ENCODE results near the gene KRAS.
"Not testable (repeated sequence)": the region's sequence is repeated elsewhere in the genome, so short reads cannot be mapped to it uniquely, and the experiment has no call there.

KRAS gene

DNA sequence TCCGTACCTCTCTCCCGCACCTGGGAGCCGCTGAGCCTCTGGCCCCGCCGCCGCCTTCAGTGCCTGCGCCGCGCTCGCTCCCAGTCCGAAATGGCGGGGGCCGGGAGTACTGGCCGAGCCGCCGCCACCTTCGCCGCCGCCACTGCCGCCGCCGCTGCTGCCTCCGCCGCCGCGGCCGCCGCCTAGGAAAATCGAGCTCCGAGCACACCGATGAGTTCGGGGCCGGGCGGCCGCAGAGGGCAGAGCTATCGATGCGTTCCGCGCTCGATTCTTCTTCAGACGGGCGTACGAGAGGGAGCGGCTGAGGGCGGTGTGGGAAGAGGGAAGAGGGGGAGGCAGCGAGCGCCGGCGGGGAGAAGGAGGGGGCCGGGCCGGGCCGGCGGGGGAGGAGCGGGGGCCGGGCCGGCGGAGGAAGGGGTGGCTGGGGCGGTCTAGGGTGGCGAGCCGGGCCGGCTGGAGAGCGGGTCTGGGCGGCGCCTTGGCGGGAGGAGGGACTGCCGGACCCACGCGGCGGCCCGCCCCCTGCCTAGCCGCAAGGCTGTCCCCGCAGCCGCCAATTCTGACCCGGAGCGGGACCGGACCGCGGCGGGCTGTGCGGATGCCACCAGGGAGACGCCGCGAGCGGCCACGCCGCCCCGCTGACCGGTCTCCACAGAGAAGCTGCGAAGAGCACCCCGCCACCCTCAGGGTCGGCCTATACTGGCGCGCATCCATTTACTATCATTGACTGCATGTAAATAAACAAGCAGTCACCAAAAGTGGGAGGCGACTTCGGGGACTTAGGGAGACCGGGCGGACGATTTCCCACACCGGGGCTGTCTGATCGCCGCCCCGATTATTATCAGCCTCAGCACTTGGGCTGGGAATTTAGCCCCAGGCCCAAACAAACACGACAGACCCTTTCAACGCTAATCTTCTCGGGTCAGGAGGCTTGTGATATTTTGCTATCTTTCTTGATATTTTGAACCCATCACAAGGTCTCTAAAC lies at the start of gene KRAS:
KRAS (minus strand) TSS at position 186 of the 987 bp plus-strand sequence.
- peak; percentile 97 for DNase-seq

DNA sequence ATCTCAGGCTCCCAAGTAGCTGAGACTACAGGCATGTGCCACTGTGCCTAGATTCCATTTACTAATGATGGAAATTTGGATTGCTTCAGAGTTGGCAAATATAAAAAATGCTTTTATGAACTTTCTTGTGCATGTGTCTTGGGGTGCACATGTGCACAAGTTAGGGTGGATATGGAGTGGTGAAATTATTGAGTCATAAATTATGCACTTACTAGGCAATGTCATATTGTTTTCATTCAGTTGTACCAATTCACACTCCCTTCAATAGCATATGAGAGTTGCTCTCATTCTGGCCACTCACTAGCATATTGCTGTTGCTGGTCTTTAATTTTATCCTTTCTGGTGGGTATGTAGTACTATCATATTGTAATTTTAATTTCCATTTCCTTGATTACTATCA lies 45.7 kb upstream of the KRAS start:
- no peak for DNase-seq

- DNase-seq = no peak
These were observed 44.6 kb upstream of the KRAS start for GRCh38 chr12:25295361-25295760.

DNA sequence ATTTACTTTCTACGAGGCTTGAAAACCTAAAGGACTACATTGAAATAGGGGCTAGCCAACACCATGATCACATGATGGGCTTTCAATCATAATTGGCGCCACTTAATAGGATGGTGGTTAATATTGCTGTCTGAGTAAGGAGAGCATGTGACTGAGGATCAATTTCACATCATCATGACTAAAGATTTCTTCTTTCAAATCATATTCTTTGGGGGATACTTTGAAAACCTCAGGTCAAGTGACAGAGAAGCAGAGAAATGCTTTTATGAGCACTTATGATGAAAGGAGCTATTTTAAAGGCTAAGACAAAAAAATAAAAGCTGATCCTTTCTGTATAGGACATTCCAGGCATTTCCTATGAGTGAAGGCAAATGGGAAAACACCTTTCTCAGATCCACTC lies 42.9 kb upstream of the KRAS start:
- DNase-seq = no peak

DNA sequence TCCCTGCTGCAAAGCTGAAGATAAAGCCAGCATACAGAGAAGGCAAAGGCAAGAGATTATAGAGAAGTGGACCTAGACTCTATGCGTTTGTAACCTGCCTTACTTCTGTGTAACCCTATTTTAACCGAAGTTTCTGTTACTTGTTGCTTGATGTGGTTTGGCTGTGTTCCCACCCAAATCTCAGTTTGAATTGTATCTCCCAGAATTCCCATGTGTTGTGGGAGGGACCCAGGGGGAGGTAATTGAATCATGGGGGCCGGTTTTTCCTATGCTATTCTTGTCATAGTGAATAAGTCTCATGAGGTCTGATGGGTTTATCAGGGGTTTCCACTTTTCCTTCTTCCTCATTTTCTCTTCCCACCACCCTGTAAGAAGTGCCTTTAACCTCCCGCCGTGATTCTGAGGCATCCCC lies 42.1 kb upstream of the KRAS start:
- not testable (repeated sequence) for DNase-seq

DNA sequence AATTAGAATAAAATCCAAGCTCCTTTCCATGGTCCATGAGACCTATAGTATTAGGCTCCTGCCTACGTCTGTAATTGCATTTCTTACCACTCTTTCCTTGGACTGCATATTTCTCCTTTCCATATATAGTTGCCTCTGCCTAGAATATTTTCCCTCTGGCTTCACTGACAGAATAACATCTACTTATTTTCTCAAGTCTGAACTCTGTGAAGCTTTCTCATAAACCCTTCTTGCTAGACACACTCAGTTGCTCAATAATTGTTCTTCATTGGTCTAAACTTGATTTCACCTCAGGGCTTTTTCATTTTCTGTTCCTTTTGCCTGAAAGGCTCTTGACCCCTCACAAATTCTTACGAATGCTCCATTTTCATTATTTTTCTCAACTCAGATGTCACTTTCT lies 36.9 kb upstream of the KRAS start:
- no peak for DNase-seq

GRCh38 chr12:25286837-25287236 lies 36.1 kb upstream of the KRAS start:
- no peak for DNase-seq

DNA sequence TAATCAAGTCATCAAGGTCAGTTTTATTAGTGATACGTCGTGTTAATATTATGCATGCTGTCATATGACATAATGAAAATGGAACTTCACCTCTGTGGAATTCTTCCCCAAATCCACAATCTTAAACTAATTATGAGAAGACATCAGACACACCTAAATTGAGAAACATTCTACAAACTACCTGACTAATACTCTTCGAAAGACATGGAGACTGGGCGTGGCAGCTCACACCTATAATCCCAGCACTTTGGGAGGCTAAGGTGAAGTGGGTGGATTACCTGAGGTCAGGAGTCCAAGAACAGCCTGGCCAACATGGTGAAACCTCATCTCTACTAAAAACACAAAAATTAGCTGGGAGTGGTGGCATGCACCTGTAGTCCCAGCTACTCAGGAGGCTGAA lies 33.3 kb upstream of the KRAS start:
- no peak for DNase-seq

GRCh38 chr12:25283006-25283405 lies 32.3 kb upstream of the KRAS start:
- no peak for DNase-seq

- DNase-seq = no peak
These were observed 29.4 kb upstream of the KRAS start for GRCh38 chr12:25280082-25280481.

- no peak for DNase-seq
These were observed 27.5 kb upstream of the KRAS start for GRCh38 chr12:25278269-25278668.

DNA sequence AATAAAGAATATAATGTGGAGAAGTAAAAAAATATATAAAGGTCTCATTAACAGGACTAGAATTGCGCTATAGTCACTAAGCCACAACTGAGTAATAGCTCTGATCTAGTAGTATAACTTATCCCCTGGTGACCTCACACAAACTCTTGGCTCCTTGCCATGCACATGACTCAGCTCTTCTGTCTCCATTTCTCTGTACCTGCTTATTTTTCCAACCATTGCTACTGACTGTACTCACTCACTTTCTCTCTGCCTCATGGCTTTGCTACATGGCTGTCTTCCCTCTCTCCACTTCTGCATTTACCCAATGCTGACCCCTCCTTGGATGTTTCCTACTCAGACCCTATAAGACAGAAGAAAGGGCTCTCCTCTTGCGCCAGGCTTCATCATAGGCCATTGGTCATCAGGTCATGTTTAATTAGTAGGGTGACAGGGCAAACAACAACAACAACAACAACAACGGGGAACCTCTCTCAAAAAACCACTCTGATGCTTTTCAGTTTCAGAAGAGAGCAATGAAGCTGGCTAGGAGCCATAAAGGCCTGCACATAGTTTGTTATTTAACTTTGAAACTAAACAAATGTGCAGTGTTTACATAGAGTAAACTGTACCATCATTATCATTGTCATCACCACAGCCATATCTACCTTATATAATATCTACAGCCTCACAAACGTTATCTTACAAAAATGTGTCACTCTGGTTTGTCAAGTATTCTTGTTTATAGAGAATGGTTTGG lies 25.6 kb upstream of the KRAS start:
- DNase-seq = peak; percentile 82

DNA sequence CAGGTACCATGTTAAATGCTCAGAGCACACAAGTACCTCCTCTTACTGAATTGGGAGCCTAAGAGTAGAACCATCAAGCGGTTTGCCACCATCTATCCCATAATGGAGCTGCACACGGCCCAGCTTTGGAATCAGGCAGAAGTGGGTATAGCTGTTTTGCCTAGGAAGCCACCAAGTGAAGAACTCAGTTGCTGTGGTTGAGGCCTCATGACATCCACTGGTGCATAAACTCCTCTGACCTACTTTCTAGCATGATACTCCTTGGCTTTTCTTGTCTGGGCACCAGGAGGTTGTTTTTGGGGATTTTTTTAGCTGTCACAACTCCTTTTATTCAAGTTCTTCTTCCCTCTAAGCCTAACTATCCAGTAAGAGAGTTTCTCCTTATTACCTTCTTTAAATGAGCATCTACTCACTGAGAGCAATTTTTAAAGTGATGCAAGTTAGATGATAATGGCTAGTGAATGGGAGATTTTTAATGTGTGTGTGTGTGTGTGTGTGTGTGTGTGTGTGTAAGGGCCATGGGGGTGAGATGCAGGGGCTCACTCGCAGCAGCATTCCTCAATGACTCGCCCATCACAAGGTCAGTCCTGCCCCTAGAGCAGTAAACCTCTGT lies 20.9 kb upstream of the KRAS start:
- DNase-seq = no peak

GRCh38 chr12:25269701-25270100 lies 19.0 kb upstream of the KRAS start:
- DNase-seq = no peak

DNA sequence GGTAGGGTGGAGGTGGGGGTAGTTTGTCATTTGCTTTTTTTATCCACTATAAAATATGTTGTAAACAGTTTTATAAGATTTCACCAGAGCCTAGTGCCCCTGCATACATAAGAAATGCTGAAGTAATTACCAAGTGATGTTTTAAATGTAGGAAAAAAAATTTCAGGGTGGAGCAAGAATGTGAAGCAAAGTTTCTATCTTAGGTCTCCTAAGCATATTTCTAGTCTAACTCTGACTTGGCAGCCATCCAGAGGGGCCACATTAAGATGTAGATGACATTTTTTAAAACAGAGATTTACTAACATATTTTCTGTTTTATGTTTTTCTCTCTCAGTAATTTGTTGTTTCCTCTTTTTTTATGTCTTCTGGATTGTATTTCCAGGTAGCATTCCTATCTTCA lies 15.8 kb upstream of the KRAS start:
- DNase-seq = no peak

DNA sequence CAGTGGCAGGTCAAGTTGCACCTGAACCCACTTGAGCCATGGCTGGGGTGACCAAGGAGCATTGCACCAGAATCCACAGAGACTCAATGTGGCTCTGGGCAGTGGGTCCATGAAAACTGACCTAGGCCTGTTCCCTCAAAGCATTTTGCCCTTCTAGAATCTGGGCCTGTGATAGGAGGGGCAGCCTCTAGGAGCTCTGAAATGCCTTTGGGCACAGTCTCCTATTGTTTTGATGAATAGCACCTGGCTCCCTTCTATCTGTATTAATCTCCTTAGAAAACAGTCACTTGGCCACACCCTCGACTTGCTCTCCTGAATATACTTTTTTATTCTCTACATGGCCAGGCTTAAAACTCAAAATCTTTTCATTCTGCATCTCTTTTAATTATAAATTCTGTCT lies 14.1 kb upstream of the KRAS start:
- no peak for DNase-seq

GRCh38 chr12:25264114-25264513 lies 13.4 kb upstream of the KRAS start:
- no peak for DNase-seq

GRCh38 chr12:25263594-25263993 lies 12.9 kb upstream of the KRAS start:
- DNase-seq = no peak

DNA sequence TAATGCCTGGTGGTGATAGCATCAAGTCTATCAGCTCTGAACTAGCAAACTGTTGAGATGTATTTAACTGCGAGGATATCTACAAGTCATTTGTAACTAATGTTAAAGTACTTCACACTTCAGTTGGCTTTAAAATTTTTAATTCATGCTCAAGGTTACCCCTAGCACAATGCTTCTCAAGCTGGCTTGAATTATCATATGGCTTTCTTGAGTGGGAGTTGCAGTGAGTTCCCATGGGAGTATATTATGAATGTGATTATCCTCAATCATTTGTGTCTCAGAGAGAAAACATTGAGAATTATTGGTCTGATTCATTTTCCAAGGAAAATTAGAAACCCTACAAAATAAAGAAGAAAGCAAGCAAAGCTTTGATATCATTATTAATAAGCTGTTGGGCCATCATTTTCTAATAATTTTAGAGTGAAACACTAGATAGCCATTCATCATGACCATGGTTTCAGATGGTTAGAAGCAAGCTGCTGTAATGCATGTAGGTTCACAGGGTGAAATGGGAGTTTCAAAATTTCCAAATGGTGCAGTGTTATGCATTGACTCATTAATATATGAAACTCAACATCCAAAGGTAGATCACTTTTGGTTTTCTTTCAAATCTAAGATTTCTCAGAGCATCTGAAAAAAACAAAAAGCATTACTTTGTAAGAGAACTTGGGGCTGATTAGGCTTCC lies 11.8 kb upstream of the KRAS start:
- DNase-seq = no peak

- DNase-seq = no peak
These were observed 7.0 kb upstream of the KRAS start for GRCh38 chr12:25257590-25258324.

GRCh38 chr12:25256826-25257225 lies 6.1 kb upstream of the KRAS start:
- no peak for DNase-seq

GRCh38 chr12:25256005-25256404 lies 5.3 kb upstream of the KRAS start:
- DNase-seq = no peak

All from NCI-H510A treated with DMSO at 0.1 percent for 48 hours (cell line).